Peyer's patch (tissue), 4 donors: Measurements from ENCODE around the gene INSC. TPM values are rescaled to one million over a fixed set of nuclear protein-coding genes. Genes with fewer than 3 reads are reported as not detected.

Experiments
- DNase-seq, 3 donors: peaks; one replicate each; pipeline ENCODE4 v3.0.0-alpha.2; 2017 to 2019
- H3K27ac ChIP-seq, 4 donors: fragments of 200-600 bp; sonication (generic); one replicate each; pipeline ENCODE4 v1.5.1; 2016 to 2019
- H3K27me3 ChIP-seq, 2 donors: fragments of 200-600 bp; sonication (generic); one replicate each; pipeline ENCODE4 v1.5.1; 2019
- H3K36me3 ChIP-seq, 3 donors: fragments of 200-600 bp; sonication (generic); one replicate each; pipeline ENCODE4 v1.5.1; 2016 to 2019
- H3K4me1 ChIP-seq, 4 donors: fragments of 200-600 bp; sonication (generic); one replicate each; pipeline ENCODE4 v1.5.1; 2016 to 2019
- H3K4me3 ChIP-seq, 4 donors: fragments of 200-600 bp; sonication (generic); 1 replicate in 3 of 4; 2 replicates in 1 of 4; pipeline ENCODE4 v1.5.1; 2016 to 2019; ENCODE audit warnings: mild to moderate bottlenecking in 1 of 4
- H3K9me3 ChIP-seq, 4 donors: fragments of 200-600 bp; sonication (generic); one replicate each; pipeline ENCODE4 v1.5.1; 2016 to 2019; ENCODE audit warnings: mild to moderate bottlenecking in 1 of 4
- POLR2A ChIP-seq, 2 donors: fragments of 450-650 bp; IDR thresholded peaks; one replicate each; pipeline ENCODE4 v1.5.1; 2017; ENCODE audit warnings: antibody characterized with exemption in 2 of 2, mild to moderate bottlenecking in 2 of 2, moderate library complexity in 2 of 2
- total RNA-seq, 4 donors: library from RNA; depleted of rRNA; stranded (reverse); fragments of >200 nt; gene quantifications; one replicate each; pipeline ENCODE4 v1.1.0, GENCODE V29; 2016
- TF ChIP-seq, protein P1 (sequence below), 6 experiments: fragments of 450-650 bp in 4 of 6; fragments of 200-600 bp in 2 of 6; sonication (generic) in 1 of 6; IDR thresholded peaks; one replicate each; pipeline ENCODE4 v1.5.1; 2017 to 2019; ENCODE audit warnings: antibody characterized with exemption in 6 of 6, mild to moderate bottlenecking in 3 of 6, moderate library complexity in 1 of 6

Gene INSC
- total RNA-seq, 4 donors from 2014 or later = 3.0 to 28.1 (median 6.8) TPM

DNA sequence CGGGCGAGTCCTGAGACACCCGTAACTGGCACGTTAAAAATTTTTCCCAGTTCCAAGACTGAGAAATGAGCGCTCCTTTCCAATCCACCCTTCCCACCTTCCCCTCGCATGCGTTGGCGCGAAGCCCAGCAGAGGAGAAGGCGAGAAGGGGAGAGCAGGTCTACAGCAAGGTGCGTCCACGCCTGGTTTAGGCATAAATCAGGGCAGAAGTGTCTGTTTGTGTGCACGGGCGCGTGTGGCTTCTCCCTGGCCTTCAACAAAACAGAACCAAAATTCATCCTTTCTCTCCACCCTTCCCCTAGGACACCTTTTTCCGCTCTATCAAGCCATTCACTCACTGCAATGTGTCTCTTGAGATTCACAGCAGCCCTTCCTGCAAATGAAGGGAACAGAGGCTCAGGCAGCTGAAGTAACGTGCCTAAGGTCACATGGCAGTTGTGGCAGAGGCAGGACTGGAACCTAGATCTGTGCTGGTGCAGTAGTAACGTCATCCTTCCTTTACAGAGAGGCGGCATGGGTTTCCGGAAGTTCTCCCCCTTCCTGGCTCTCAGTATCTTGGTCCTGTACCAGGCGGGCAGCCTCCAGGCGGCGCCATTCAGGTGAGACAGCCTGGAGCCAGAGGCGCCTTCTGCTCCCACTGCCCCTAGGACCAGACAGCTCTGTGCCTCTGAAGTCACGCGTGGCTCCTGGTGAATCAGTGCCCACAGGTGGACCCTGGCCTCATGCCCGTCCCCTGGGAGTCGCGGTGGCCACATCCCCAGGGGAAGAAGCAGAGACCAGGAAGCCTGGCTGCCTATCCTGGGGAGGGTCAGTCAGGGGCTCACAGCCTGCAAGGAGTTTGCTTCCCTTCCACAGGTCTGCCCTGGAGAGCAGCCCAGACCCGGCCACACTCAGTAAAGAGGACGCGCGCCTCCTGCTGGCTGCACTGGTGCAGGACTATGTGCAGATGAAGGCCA is 40.2 kb upstream of the INSC start:
- TF ChIP-seq, protein P1, sequence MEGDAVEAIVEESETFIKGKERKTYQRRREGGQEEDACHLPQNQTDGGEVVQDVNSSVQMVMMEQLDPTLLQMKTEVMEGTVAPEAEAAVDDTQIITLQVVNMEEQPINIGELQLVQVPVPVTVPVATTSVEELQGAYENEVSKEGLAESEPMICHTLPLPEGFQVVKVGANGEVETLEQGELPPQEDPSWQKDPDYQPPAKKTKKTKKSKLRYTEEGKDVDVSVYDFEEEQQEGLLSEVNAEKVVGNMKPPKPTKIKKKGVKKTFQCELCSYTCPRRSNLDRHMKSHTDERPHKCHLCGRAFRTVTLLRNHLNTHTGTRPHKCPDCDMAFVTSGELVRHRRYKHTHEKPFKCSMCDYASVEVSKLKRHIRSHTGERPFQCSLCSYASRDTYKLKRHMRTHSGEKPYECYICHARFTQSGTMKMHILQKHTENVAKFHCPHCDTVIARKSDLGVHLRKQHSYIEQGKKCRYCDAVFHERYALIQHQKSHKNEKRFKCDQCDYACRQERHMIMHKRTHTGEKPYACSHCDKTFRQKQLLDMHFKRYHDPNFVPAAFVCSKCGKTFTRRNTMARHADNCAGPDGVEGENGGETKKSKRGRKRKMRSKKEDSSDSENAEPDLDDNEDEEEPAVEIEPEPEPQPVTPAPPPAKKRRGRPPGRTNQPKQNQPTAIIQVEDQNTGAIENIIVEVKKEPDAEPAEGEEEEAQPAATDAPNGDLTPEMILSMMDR (IDR thresholded peaks at IDR 0.05) = peak; percentile 19 to 71 (median 62)
- TF ChIP-seq POLR2A (IDR thresholded peaks at IDR 0.05) = no peak
- peak overlapping the region in 3 of 4 donors; percentile 28 to 41 (median 38) for H3K4me3 ChIP-seq
- no peaks in the 10 kb centered on the region for H3K36me3 ChIP-seq
- H3K27me3 ChIP-seq = peaks cover 0 to 10% of the 10 kb centered on the region in 2 donors
- H3K9me3 ChIP-seq = no peaks in the 10 kb centered on the region
- no peak overlapping the region for H3K27ac ChIP-seq
- peaks cover 0 to 17% (median 7%) of the 10 kb centered on the region in 4 donors for H3K4me1 ChIP-seq
- DNase-seq = peak; percentile 85 to 94 (median 88)

DNA sequence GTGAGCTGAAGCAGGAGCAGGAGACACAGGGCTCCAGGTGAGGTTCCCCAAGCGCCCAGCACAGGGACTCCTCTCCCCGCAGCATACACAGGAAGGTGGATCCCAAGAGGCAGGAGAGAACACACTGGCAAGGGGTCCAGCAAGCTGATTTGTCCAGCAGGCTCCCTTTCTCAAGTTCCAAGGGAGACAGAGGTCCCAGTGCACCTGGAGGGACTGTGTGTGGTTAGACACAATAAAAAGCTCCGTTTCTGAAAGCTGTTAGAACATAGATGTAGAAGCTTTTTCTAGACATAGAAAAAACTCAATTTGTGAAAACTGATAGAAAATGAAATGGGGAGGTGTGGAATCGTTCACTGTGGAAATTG is 39.6 kb upstream of the INSC start:
- Histone ChIP-seq H3K27ac (no peak overlapping the region), H3K4me1 (peaks cover 0 to 17% (median 7%) of the 10 kb centered on the region in 4 donors), H3K4me3 (no peak overlapping the region), H3K27me3 (peaks cover 0 to 10% of the 10 kb centered on the region in 2 donors), H3K9me3 (no peaks in the 10 kb centered on the region), H3K36me3 (no peaks in the 10 kb centered on the region)
- no peak for DNase-seq
- no peak for TF ChIP-seq POLR2A (IDR thresholded peaks at IDR 0.05)
- TF ChIP-seq, protein P1 (IDR thresholded peaks at IDR 0.05) = no peak

DNA sequence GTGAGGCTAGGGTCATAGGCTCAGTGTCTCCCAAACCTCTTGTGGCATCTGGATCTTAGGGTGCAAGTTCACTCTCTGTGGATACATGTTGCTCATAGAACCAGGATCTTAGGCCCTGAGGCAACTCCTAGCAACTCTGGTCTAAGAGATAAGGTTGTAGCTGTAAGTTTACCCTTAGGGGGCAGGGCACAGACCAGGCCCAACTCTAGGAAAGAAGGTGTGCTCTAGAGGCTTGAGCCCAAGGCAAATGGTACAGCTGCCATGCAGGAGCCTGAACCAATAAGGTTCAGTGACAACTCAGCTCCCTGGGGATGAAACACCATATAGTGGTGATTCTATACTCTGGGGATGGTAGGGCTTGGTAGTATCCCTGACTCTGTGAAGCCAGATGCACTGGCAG is 23.5 kb upstream of the INSC start:
- TF ChIP-seq, protein P1 (IDR thresholded peaks at IDR 0.05) = no peak
- TF ChIP-seq POLR2A (IDR thresholded peaks at IDR 0.05) = no peak
- Histone ChIP-seq H3K36me3 (no peaks in the 10 kb centered on the region), H3K4me3 (no peak overlapping the region), H3K27me3 (no peaks in the 10 kb centered on the region), H3K4me1 (no peaks in the 10 kb centered on the region), H3K27ac (no peak overlapping the region), H3K9me3 (no peaks in the 10 kb centered on the region)
- no peak for DNase-seq

DNA sequence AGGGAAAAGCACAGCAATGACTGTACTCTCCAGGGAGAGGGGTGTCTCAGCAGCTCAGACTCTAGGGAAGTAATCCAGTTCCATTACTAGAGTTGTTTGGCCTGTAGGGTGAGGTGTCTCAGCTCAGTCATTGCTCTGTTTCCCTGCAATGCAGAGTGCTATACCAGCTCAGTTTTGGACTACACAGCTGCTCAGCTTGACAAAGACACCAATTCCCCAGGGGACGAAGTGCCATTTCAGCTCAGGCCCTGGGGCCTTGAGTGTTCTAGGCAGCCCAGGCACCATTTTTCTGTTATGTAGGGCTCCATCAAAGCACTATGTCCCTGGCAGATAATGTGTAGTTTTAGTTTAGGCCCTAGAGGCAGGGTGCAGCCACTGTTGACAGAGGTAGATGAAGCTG is 23.1 kb upstream of the INSC start:
- Histone ChIP-seq H3K9me3 (no peaks in the 10 kb centered on the region), H3K27ac (no peak overlapping the region), H3K27me3 (no peaks in the 10 kb centered on the region), H3K36me3 (no peaks in the 10 kb centered on the region), H3K4me1 (no peaks in the 10 kb centered on the region), H3K4me3 (no peak overlapping the region)
- no peak for DNase-seq
- TF ChIP-seq, protein P1 (IDR thresholded peaks at IDR 0.05) = no peak
- TF ChIP-seq POLR2A (IDR thresholded peaks at IDR 0.05) = no peak

DNA sequence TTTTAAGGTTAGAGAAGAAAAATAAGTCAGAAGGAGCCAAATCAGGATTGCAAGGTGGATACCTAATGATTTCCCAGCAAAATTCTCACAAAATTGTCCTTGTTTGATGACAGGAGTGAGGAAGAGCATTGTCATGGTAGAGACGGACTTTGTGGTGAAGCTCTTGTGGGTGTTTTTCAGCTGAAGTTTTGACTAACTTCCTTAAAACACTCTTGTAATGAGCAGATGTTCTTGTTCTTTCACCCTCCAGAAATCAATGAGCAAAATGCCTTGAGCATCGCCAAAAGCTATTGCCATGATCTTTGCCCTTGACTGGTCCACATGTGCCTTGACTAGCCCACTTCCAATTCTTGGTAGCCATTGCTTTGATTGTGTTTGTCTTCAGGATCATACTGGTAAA is 21.3 kb upstream of the INSC start:
- Histone ChIP-seq H3K36me3 (no peaks in the 10 kb centered on the region), H3K4me3 (no peak overlapping the region), H3K9me3 (no peaks in the 10 kb centered on the region), H3K4me1 (no peaks in the 10 kb centered on the region), H3K27me3 (no peaks in the 10 kb centered on the region), H3K27ac (no peak overlapping the region)
- TF ChIP-seq, protein P1 (IDR thresholded peaks at IDR 0.05) = no peak
- TF ChIP-seq POLR2A (IDR thresholded peaks at IDR 0.05) = no peak
- no peak for DNase-seq
